Stimulated activated CD4-positive, alpha-beta T cell treated with anti-CD3 and anti-CD28 coated beads, Interleukin-4, amount 100 ng/mL, for 48 hours (primary cell): ENCODE data around the gene USP3.

ENCODE experiments used
- DNase-seq, 2 donors: peaks; one replicate each; pipeline ENCODE4 v3.0.0-alpha.2; 2020; ENCODE audit warnings: low read depth in 2 of 2

Gene USP3

DNA sequence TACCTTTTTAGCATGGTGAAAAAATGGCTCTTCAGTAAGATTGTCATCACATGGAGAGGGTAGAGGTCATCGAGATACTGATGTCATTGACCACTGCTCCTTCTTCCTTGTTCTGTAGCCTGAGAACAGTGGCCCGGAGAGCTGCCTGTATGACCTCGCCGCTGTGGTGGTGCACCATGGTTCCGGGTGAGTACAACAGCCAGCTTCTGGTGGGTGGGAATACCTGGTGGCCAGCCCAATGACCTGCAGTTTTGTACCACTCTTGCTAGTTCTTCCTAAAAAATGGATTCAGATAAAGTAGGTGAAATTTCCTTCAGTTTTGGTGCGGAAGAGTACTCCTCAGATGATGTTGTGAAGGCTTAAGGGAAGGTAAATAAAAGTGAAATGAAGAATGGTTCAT lies 84.4 kb downstream of the USP3 start:
- DNase-seq = no peak

DNA sequence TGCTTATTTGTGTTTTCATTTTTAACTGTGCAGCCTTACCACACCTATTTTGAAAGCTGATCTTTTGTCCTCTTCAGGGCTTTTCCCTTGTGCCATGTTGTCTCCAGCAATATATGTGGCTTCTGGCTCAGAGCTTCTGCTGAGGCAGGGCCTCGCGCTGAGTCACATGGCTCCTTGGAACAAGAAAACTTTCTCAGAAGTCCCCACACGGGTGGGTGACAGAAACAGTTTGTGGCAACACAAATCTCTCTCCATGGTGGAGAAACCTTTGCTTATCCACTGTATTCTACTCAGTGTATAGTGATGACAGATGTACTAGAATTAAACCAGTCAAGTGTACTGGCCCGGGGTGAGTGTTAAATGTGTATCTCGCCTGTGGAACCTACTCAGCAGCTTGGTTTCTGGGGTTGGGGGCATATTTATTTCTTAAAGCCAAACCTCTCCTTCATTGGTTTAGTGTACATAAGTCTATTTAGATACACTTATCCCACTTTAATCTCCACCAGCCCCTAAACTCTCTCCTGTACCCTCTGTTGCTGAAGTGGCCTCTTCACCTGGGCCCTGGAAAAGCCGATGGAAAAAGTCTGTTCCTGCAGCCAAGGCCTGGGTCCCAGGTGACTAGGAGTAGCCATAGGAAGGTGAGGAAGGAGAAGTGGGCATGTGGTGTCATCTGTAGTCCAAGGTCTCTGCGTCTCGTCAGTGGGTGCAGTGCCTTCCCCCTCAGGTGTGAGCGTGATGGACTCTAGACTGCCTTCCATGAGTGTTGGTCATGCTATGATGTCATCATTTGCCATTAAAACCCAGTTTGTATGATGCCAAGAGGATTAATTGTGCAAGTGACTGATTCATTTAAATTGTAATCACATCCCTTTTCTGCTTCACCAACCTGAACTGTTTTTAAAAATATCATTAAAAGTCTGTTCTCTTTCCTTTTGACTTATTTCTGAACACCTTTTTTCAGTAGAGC lies 89.6 kb downstream of the USP3 start:
- peak; percentile 38 to 58 for DNase-seq

DNA sequence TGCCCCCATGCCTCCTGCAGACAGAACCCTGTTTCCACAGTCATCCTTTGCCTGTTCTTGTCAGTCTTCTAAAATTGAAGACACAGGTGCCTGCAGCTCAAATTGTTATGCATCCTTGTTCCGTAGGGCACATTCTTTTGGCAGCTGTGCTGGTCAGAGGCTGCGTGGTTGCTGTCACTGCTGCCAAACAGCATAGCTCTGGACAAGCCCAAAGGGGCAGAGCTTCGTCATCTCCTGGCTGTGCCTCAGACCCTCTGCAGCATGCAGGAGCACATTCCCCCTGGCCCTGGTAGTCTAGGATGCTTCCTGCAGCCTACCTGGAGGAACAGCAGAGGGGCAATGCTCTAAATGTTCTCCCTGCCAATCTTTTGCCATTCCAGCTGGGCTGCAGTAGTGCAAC lies 90.7 kb downstream of the USP3 start:
- no peak for DNase-seq

DNA sequence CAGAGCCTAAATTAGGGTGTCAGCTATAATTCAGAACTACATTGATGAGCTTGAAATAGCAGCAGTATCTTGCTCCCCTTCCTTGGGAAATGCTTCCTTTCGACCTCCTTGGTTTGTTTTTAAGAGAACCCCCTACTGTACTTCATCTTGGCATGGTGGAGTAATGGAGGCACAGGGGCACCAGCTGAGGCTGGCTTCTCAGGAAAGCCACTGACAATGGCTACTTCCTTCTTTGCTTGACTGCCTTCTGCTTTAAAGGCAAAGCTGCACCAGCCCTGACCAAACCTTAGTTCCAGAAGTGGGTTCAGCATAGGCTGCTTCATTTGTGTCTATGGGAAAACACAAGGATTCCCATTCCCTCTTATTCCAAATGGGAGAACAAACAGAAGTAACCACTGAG lies 91.3 kb downstream of the USP3 start:
- no peak for DNase-seq

DNA sequence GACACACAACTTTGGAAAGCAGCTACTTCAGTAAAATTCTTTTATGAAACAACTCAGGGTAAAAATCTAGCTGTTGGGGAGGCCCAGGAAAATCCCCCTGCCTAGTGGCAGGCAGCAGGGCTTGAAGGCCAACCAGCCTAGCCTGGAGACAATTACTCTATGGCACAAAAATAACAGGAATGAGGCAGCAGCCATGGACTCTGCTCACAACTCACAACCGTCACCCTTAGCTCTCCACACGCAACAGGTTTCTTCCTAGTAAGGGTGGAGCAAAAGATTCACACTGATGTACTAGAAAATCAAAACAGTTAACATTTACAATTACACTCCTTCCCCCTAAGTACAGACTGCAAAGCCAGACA lies 92.3 kb downstream of the USP3 start:
- DNase-seq = no peak

DNA sequence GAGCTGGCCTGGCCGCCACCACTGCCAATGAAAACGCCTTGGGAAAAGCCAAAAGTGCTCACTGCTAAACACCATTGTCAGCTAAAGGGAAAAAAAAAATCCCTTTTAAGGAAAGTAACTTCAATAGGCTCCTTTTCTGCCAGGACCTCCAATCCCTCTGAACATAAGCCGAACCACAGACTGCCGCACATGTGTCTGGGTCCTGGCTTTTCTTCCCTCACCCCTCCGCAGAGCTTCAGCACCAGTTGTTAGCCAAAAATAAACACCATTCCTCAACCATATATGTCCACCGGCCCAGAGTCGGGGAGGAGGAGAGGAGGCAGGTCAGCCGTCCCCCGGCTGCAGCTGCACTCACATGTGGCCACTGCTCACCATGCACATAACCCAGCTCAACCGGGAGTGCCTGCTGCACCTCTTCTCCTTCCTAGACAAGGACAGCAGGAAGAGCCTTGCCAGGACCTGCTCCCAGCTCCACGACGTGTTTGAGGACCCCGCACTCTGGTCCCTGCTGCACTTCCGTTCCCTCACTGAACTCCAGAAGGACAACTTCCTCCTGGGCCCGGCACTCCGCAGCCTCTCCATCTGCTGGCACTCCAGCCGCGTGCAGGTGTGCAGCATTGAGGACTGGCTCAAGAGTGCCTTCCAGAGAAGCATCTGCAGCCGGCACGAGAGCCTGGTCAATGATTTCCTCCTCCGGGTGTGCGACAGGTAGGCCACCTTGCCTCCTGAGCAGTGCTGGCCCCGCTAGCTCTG lies 92.8 kb downstream of the USP3 start, which contains the start of gene FBXL22:
FBXL22 (plus strand) TSS at position 350 of the 753 bp plus-strand sequence; CDS start at position 356, 6 bp downstream.
- no peak for DNase-seq

DNA sequence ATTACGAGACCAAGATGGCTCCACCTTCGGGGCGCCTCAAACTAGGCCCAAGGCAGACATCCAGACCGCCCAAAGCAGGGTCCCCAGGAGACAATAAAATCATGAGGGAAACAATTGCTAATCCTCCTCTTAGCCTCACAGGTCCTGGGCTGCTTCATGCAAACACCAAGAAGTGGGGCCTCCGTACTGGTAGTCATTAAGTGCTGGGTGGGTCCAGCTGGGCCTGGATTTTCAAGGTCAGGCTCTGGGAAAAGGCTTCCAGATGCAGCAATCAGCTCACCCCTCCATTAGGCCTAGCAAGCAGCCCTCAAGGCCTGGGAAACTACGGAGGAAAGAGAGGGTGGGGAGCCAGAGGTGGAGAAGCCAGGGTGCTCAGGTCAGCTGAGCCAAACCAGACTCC lies 93.4 kb downstream of the USP3 start:
- no peak for DNase-seq

DNA sequence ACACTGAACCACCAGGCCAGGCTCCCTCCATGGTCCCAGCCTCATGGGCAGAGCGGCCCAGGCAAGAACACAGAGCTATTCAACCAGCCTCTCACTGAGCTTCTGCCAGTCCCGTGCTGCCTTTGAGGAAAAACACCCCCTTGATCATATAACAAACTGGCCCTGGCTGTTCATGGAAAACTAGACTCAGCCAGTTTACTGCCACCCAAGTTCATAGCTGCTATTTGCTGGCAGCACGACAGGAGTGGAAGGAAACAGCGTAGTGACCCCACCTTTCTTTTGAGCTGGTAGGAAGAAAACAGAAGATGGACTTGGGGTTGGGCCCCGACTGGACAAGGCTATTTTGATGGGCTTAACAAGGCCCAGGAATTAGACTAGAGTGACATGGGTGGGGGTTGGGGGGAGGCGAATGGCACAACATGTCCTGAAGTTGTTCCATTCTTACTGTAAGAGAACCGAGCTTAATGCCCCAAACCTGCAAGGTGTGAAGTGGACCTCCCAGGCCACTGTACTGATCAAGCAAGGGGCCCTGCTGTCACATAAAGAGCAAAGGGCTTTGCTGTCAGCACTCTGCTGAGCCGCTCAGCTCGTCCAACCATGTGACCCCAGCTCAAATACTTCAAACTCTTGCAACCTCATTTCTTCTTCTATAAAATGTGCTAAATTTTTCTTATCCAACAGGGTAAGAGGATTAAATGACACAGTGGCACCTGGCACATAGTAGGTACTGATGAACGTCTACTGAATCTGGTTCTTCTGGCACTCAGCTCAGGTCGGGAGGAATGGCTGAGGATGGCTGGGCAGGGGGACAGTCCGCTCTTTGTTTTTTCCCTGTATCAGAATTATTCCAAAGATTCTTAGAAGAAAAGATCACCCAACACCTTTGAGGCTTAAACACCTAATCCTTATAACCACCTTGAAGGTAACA lies 94.3 kb downstream of the USP3 start:
- DNase-seq = no peak

DNA sequence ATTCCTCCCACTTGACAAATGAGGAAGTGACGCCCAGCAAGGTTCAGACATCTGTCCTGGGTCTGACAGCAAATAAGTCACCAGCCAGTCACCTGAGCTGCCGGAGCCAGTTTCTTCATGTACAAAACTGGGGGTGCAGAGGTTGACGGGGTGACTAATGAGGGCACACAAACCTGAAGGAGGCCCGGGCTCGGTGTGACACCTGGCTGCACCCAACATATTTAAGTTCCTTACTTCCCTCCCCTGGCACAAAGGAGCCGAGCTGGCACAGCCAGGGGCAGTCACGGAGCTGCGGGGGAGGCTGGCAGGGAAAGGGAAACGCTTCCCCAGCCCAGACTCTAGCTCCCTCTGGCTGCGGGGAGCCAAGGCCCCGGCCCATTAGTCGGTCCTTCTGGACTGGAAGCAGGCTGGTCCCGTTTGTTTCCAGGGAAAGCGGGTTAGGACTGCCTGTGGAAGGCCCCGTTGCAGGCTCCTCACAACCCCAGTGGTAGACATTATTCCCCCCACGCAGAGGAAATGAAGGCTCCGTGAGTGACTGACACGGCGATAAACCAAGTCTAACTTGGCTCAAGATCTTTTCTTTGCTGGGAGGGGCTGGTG lies 95.1 kb downstream of the USP3 start:
- DNase-seq = peak in 1 of 2 donors; percentile 34

DNA sequence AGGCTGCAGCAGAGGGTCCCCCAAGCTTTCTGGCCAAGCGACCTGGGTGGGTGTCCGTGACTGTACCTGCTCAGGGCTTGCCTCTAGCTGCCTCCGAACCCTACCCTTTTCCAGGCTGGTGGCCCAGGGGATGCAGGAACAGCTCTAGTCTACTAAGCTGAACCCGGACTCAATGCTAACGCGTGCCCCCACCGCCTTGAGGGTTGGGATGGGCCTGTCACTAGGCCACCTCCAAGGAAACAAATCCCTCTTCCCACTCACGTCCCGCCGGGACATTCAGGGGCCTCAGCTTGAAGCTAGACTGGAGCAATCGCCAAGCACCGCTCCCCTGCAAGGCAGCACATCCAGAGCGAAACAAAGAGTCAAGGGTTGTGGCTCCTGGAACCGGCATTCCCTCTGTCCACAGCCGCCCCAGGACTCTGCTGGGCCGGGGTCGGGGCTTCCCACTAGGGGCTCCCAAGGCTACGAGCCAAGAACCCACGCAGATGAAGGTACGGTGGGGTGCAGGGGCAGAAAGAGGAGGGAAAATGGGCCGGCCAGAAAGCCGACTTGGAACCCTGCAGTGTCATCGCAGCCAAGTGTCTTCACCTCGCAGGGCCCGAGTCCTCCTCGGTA lies 95.7 kb downstream of the USP3 start:
- DNase-seq = no peak

DNA sequence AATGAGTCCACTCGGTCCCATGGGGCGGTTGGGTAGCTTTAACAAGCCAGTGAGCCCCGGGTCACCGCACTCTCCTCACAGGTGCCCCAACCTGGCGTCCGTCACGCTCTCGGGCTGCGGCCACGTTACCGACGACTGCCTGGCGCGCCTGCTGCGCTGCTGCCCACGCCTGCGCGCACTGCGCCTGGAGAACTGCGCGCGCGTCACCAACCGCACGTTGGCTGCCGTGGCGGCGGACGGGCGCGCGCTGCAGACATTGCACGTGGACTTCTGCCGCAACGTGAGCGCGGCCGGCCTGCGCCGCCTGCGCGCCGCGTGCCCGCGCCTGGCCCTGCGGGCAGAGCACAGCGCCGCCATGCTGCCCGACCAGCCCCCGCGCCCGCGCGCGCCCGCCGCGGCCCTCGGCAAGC lies 96.2 kb downstream of the USP3 start:
- peak; percentile 86 to 88 for DNase-seq

DNA sequence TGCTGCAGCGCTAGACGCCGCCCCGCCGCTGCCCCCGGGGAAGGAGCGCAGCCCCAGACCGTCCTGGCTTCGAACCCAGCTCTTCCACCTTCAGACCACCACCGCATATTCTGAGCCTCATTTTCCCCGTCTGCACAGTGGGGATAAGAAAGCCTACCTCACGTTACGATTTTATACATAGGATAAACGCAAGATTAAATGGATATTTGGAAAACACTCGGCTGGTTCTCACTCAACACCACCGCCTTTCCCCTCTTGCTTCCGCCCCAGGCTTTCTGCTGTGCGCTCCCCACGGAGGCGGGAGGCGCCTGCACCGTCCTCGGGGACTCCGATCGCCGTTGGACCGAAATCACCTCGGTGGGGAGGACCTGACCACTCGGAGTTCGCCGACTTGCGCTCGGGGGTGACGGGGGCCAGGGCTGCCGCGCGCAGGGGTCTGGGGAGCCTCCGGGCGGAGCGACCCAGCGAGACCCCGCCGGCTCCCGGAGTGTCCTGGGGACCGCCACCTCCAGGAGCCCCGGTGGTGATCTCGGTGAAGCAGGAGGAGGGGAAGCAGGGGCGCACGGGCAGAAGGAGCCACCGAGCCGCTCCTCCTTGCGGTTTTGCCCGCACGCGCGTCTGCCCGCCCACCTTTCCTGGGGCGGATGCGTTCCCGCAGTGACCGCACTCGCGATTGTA lies 96.8 kb downstream of the USP3 start:
- peak; percentile 24 to 35 for DNase-seq

DNA sequence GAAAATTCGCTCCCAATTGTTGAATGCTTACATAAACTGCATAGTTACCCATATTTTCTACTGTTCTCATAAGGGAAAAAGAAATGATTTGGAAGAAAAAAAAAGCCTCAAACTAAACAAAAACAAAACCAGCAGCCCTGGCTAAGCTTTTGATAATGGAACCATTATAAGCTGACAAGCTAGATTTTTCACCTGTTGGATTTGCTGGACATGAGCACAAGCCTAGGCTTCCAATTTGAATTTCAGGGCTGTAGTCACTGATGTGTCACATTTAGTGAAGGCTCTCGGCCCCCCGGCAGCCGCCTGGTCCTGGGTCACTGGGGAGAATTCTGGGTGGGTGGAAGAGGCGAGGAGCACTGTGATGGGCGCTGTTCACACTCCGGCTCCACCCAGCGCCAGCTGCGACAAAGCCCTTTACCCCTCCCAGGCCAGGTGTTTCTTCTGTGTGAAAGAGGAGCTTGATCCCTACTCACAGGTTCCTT lies 97.4 kb downstream of the USP3 start:
- no peak for DNase-seq

DNA sequence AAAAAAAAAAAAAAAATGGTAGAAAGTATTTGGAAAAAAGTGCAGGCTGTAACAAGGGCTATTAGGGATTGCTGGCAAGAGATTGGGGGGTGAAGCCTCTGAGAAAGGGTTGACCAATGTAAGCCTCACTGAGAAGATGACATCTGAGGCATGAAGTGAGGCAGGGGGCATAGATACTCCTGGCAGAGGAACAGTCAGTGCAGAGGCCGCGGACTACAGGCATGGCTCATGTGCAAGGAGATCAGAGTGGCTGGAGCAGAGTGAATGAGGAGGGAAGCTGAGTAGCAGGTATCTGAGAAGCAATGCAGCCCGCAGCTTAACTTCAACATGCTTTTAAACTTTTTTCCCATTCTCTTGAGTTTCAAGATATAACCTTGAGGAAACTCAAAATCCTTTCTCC lies 98.2 kb downstream of the USP3 start:
- no peak for DNase-seq

DNA sequence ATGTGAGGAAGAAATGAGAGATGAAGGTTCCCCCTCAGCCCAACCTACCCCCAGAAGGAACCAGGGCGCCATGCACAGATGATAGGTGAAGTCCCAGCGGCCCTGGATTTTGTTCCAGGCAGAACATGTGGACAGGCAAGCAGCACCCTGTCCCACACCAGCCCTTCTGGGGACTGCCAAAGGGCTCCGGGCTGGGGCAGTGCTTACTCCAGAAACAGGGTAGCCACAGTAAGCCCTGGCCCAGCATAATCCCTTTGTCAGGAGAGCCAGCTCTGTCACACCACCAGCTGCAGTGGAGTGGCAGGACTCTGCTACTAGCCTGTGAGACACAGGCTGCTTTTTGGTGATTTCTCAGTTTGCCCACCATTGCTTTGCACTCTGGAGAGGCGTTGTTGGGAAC lies 99.1 kb downstream of the USP3 start:
- DNase-seq = no peak

DNA sequence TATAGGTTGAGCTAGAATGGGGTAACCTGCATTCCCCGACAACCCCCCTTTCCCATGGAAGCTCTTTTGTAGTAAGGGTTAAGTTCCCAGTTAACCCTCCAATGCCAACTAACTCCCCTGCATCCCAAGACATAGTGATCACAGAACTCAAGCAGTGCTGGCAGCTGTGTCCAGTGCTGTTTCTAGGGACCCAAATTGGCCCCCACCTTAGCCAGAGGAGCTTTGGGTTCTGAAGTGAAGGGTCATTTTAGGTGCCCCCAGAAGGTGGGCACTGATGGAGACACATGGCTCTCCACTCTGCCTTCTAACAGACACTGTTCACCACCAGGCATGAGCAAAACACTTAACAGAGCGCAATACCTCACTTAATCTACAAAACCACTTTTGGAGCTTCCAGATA lies 99.9 kb downstream of the USP3 start:
- no peak for DNase-seq

DNA sequence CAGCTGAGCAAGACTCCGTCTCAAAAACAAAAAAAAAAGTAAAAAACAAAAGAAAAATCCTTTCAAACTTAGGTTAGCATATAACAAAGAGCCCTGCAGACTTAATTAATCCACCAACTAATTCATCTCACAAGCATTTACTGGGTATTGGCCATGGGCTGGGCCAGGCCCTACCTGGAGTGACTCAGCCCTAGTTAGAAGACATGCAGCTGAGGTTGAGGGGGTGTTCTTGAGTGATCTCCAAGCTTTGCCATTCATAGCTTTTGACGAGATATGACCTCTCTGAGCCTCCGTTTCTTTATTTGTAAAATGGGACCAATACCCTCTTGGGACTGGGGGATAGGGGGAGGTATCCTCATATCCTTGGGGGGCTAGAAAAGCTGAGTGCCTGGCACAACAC lies 100.6 kb downstream of the USP3 start:
- no peak for DNase-seq

DNA sequence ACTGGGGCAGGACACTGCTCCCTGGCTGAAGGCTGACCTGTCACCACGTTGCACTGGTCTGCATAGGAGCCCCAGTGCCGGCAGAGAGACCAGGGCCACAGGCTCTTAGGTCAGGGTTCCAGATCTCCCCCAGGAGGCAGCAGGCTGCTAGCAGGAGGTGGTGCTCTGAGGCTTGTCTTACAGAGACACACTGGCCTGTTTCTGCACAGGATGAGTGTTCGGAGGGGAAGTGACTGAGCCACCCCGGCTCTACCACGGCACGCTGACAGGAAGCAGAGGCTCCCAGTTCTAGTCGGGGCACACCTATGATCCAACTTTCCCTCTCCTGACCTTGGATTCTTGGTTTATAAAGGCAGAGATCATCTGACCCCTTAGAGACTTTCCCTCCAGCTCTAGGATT lies 101.4 kb downstream of the USP3 start:
- peak; percentile 41 to 46 for DNase-seq

DNA sequence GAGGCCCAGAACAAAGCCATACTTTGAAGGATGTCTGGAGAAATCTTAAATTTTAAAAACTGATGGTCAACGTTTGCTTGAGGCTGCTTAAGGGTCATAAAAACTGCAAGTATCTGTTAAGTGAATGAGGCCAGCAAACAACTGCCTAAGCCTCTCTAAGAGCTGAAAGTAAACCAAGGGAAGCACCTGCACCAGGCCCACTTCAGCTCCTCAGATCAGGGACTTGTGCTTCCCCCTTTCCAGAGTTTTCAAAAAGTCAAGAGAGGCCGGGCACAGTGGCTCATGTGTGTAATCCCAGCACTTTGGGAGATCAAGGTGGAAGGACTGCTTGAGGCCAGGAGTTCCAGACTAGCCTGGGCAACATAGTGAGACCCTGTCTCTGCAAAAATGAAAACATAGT lies 101.9 kb downstream of the USP3 start:
- no peak for DNase-seq

DNA sequence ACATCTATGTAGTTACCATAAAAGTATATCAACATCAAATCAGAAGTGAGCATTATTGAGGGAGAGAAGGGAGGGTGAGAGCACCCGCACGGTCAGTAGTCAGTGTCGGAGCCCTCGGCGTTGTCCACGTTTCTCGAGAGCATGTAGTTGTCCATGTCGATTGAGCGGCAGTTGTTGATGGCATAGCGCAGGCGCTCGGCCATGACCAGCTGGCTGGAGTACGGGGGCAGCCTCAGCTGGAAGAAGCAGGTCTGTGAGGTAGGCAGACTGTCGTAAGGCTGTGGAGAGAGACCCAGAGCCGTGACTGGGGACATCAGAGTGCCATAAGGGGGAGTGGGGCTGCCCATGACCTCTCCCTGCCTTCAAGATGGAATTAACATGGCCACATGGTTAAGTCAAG lies 104.6 kb downstream of the USP3 start:
- DNase-seq = no peak
